ENCODE measurements around the gene PLXNA4. TPM values are rescaled to one million over a fixed set of nuclear protein-coding genes. Genes with fewer than 3 reads are reported as not detected.
"Not testable (repeated sequence)": the region's sequence is repeated elsewhere in the genome, so short reads cannot be mapped to it uniquely, and the experiment has no call there.

Gene PLXNA4
- polyA plus RNA-seq, 5 donors: 1.6 to 6.2 (median 2.5) TPM

DNA sequence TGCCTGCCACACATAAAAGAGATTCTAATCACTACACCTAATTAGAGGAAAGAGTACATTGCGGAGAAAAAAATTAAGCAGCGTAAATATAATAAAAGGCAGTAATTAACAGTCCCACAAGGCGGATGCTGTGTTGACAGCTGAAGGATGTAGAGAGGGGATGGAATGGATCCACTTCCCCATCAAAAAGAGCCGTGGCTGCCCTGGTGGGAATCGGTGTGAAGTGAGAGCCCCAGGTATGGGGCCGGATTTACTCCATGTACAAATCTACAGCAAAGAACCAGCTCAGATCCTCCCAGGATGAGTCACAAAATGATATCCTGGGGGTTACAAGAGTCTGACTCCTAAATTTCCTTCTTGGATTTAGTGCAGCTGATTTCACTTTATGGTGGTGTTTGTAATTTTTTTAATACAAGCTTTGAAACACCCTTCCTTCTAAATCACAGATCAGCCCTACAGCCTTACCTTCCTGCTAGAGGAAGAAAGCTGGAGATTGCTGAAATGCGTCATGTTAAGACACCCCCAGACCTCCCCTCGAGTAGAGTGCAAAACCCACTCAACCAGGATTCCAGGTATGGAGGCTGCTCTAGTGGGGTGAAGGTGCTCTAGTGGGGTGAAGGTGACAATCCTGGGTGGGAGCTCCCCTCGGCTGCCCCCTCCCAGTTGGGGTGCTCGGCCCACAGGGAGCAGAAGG is 398.4 kb downstream of the PLXNA4 start:
- DNase-seq: no peak

DNA sequence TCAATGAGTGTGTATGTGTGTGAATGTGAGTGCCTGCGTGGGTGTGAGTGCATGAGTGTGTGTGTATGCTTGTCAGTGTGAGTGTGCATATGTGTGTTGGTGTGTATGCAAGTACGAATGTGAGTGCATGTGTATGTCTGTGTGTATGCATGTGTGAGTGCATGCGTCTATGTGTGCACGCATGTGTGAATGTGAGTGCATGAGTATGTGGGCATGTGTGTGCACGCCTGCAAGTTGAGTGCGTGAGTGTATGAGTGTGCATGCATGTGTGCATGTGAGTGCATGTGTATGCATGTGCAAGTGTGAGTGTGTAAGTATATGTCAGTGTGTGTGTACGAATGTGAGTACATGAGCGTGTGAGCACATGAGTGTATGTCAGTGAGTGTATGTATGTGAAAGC is 399.6 kb downstream of the PLXNA4 start:
- DNase-seq: no peak

DNA sequence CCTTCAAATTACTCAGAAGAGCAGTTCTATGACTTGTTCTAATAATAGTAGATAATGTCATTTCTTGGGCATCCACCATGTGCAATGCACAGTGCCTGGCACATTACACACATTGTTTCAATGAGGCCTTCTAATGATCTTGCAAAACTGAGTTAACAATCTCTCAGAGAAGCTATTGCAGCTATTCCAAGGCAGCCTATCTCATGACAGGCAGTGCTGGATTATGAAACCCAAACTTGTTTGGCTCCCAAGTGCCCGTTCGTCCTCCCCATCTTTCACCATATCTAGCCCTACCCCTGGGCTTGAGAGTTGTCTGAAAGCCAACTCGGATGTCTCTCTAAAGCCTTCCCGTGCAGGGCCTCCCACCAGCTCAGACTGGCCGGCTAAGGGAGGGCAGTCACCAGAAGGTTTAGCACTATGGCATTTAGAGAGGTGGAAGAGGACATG is 405.1 kb downstream of the PLXNA4 start:
- peak in 1 of 2 donors; percentile 5 for DNase-seq

- no peak for DNase-seq
These were observed 406.5 kb downstream of the PLXNA4 start for GRCh38 chr7:132169730-132170129.

- no peak for DNase-seq
These were observed 408.0 kb downstream of the PLXNA4 start for GRCh38 chr7:132168239-132168638.

- not testable (repeated sequence) for DNase-seq
These were observed 410.6 kb downstream of the PLXNA4 start for GRCh38 chr7:132165695-132166094.

- DNase-seq: no peak
These were observed 411.6 kb downstream of the PLXNA4 start for GRCh38 chr7:132164558-132165125.

GRCh38 chr7:132162556-132163144 is 413.6 kb downstream of the PLXNA4 start:
- no peak for DNase-seq

DNA sequence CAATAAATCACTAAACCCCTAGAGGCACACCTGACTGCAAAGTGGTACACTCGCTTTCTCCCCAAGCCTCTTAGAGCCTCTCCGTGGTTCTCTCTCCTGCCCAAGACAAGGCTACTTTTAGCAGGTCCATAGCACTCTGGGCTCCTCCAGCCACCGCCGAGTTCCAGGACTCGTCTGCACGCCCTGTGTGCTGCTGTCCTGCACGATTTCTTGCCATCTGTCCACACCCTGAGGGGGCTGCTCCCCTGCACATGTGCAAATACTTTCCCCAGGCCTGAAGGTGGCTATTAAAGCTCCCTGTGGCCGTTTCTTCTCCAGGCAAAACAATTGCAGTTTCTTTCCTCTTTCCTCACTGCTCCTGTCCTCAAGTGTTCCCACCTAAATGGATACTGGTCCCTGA is 414.3 kb downstream of the PLXNA4 start:
- no peak for DNase-seq

DNA sequence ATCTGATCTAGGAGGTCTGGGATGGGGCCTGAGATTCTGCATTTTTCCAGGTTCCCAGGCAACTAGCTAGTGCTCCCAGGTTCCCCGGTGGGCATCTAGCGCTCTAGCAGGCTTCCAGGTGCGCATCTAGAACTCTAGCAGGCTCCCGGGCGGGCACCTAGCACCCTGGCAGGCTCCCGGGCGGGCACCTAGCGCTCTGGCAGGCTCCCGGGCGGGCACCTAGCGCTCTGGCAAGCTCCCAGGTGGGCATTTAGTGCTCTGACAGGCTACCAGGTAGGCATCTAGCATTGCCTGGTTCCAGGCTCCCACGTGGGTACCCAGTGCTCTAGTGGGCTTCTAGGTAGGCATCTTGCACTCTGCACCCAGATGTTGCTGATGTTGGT is 414.7 kb downstream of the PLXNA4 start:
- no peak for DNase-seq

- DNase-seq: peak; percentile 42 to 45
These were observed 415.4 kb downstream of the PLXNA4 start for GRCh38 chr7:132160611-132161532.

DNA sequence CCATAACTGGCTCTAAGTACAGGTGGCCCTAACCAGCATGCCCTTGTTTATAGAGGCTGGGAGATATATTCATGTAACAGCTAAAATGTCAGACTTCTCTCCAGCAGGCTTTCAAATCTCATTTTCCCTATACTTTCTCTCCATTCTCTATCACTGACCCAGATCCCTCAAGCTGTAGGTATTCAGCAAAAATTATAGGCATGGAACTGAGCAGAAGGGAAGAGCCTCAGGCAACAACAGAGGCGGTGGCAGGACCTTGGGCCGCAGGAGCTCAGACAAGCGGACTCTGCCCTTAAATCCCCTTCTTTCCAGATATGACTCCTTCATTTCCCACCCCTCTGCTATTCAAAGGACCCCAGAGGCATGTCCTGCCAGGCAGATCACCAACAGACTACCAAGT is 417.4 kb downstream of the PLXNA4 start:
- DNase-seq: no peak

GRCh38 chr7:132158166-132158565 is 418.1 kb downstream of the PLXNA4 start:
- DNase-seq: no peak

GRCh38 chr7:132155715-132156114 is 420.6 kb downstream of the PLXNA4 start:
- DNase-seq: no peak

GRCh38 chr7:132154695-132155471 is 421.4 kb downstream of the PLXNA4 start:
- no peak for DNase-seq

GRCh38 chr7:132154248-132154647 is 422.0 kb downstream of the PLXNA4 start:
- no peak for DNase-seq

GRCh38 chr7:132152131-132152889 is 424.0 kb downstream of the PLXNA4 start:
- no peak for DNase-seq

DNA sequence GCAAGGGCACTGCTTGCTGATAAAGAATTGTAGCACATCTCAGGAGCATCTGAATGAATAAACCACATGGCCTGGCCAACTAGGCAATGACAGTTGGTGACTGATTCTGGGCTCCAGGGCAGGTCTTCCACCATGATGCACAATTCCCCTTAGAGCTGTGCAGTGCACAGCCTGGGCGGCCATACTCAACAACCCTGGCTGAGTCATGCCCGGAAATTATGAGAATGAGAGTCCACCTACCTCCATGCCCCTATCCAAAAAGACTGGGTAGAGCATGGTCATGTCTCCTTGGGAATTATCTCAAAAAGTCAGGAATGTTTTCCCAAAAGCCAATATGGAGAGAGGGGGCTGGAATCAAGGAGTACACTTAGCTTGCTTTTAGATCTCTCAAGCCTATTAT is 425.6 kb downstream of the PLXNA4 start:
- no peak for DNase-seq

DNA sequence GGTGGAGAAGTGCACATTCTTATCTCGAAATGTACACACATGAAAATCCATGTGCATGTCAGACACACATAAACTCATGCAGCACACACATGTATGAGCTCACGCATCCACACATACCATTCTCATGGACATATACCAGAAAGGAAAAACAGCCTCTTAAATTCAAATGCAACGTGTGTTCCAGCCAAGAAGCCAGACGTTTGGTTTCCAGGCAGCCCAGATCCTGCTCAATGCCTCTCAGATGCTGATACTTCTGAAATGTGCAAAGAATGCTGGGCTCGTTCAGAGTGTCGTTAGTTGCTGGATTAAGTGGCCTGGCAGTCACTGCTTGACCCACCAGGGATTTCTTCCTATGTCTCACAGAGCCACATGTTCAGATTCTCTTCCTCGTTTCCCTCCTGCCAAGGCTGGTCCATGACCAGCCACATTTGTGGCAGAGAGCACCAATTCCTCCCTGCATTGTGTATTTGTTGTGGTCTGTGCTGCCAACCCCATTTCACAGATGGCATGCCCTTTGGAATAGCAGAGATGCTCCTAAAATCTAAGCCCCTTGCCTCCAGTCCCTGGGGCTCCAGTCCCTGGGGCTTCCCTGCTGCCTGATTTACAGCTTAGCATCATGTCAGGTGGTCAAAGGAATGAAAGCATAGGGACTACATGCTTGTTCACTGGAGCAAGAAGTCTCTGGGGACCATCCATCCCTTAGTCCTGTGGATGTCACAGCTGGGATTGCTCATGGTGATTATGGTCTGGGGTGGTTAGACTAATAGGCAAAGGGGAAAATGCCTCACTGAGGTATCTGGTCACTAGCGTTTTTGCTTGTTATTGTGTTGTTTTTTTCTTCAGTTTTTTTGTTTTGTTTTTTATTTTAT is 426.6 kb downstream of the PLXNA4 start:
- DNase-seq: no peak

- DNase-seq: no peak
These were observed 427.4 kb downstream of the PLXNA4 start for GRCh38 chr7:132148876-132149275.
